Stomach (tissue), 4 donors: ENCODE measurements around the gene TIMM23.
"Not testable (repeated sequence)": the region's sequence is repeated elsewhere in the genome, so short reads cannot be mapped to it uniquely, and the experiment has no call there.

Experiments
- CTCF ChIP-seq, 7 experiments: fragments of 450-650 bp in 4 of 7; fragments of 200-600 bp in 3 of 7; sonication (generic) in 3 of 7; IDR thresholded peaks; one replicate each; pipeline ENCODE4 v1.5.1; 2016 to 2019; ENCODE audit warnings: antibody characterized with exemption in 7 of 7, control low read depth in 2 of 7, mild to moderate bottlenecking in 1 of 7
- POLR2A ChIP-seq, 4 donors: fragments of 450-650 bp; IDR thresholded peaks; one replicate each; pipeline ENCODE4 v1.6.1; 2016; ENCODE audit warnings: antibody characterized with exemption in 4 of 4, control low read depth in 2 of 4, mild to moderate bottlenecking in 1 of 4, moderate library complexity in 1 of 4

GRCh38 chr10:45939176-45939697, 33.1 kb upstream of the TIMM23 start:
- TF ChIP-seq CTCF, POLR2A (IDR thresholded peaks at IDR 0.05): not testable (repeated sequence)
